Adrenal gland (tissue), 5 donors: ENCODE data around the gene CLEC10A.

ENCODE experiments used
- CTCF ChIP-seq, 6 experiments: fragments of 450-650 bp in 4 of 6; fragments of 200-600 bp in 2 of 6; sonication (generic) in 1 of 6; IDR thresholded peaks; 1 replicate in 5 of 6; 2 replicates in 1 of 6; pipeline versions ENCODE4 v1.5.1 to v1.8.0; 2016 to 2021; ENCODE audit warnings: antibody characterized with exemption in 6 of 6, mild to moderate bottlenecking in 2 of 6, moderate library complexity in 1 of 6
- POLR2A ChIP-seq, 2 donors: fragments of 450-650 bp; IDR thresholded peaks; one replicate each; pipeline ENCODE4 v1.6.1; 2017; ENCODE audit warnings: antibody characterized with exemption in 2 of 2, mild to moderate bottlenecking in 2 of 2, moderate library complexity in 1 of 2
- donor health status: DM: no; HTN: no; CAD: no.

DNA sequence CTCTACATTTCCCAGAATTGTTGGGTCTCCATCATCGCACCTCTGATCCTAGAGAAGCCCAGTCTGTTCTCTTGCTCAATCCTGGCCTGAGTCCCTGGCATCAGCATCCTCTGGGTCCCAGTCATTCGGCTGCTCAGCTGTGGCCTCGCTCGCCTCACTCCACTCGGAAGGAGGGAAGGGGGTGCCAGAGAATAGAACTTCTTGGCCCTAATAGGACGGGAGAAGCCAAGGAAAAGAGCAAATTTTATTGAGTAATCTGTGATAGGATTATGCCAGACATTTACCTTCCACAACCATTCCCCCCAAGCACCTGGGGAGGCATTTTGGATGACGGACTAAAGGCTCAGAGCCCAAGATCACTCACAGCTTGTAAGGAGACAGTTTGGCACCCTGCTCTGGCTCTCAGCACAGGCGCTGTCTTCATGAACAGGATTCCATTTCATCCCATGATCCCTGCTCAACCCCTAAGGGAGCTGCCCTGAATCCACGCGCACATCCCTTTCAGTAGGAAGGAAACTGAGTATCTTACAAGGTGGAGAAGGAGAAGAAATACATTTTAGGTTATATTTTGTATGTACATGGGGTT lies 498 bp upstream of the CLEC10A start:
- TF ChIP-seq CTCF (IDR thresholded peaks at IDR 0.05) (no peak), POLR2A (IDR thresholded peaks at IDR 0.05) (no peak)
